ENCODE results near the gene KCNK5.

The KCNK5 gene

DNA sequence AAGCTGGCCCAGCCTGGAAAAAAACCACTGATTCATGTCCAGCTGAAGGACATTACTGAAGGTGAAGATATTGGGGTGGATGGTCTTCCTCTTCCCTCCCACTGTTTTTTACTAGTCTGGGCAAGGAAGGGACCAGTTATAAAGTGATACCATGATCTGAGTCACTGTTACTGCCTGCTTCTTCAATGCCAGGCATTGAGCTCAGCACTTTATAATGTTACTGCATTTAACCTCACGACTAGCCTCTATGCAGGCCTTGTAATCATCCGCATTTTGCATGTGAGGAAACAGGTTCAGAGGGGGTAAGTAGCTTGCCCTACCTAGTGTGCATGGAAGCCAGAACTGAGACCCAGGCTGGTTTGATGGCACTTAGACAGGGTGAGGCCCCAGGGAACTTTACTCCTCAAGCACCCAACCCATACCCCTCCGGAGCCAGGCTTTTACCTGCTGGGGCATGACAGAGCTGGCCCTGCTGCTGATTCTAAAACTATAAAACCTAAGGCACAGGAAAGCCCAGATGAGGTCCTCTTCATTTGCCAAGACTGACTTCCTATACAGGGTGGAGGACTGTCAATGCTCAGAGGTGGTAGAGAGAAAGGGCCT lies 11.0 kb upstream of the KCNK5 start:
- peaks cover 7% of the 10 kb centered on the region for H3K4me1 ChIP-seq (ENCODE audit: insufficient read depth, low read length)
- H3K9ac ChIP-seq (ENCODE audit: low read depth, low read length) = no peak overlapping the region
- no peaks in the 10 kb centered on the region for H3K27me3 ChIP-seq (ENCODE audit: insufficient read depth, low read length)
- H3K36me3 ChIP-seq (ENCODE audit: insufficient read depth, low read length) = no peaks in the 10 kb centered on the region
- 96% methylated on average over 3 of the region's 3 CpGs for WGBS
- no peak overlapping the region for H3K27ac ChIP-seq (ENCODE audit: low read depth, low read length)
- H3K9me3 ChIP-seq (ENCODE audit: insufficient read depth, low read depth, low read length) = no peaks in the 10 kb centered on the region
- no peak overlapping the region for H3K4me3 ChIP-seq (ENCODE audit: low read length)

DNA sequence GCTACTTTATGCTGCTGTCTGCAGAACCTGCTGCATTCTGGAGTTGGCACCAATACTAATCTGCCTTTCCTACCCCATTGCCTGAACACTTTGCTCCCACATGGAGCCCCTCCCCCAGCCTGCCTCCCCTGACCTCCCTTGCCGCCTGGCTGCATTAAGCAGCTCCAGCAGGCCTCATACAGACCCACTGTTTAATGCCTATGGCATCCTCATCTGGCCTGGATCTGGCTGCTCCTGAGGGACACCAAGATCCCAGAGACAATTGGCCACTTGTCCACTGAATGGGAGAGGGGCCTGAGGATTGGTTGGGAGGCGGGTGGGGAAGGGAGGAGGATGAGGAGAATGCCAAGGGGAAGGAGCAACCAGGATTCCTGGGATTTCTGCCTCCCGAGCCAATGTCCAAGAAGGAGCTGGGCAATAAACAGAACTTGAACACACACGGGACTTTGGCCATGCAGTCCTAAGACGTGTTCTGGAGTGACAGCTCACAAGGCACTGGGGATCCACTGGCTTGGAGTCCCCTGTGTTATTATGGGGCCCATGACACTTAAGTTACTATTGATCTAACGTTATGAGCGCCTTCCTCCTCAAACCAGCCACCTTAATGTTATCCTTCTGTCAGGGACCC lies 10.4 kb upstream of the KCNK5 start:
- H3K4me3 ChIP-seq (ENCODE audit: low read length) = no peak overlapping the region
- 92% methylated on average over 6 of the region's 7 CpGs for WGBS
- no peaks in the 10 kb centered on the region for H3K27me3 ChIP-seq (ENCODE audit: insufficient read depth, low read length)
- no peak overlapping the region for H3K9ac ChIP-seq (ENCODE audit: low read depth, low read length)
- no peaks in the 10 kb centered on the region for H3K36me3 ChIP-seq (ENCODE audit: insufficient read depth, low read length)
- no peak overlapping the region for H3K27ac ChIP-seq (ENCODE audit: low read depth, low read length)
- no peaks in the 10 kb centered on the region for H3K9me3 ChIP-seq (ENCODE audit: insufficient read depth, low read depth, low read length)
- peaks cover 7% of the 10 kb centered on the region for H3K4me1 ChIP-seq (ENCODE audit: insufficient read depth, low read length)

- H3K9ac ChIP-seq (ENCODE audit: low read depth, low read length) = no peak overlapping the region
- no peak overlapping the region for H3K27ac ChIP-seq (ENCODE audit: low read depth, low read length)
- no peak overlapping the region for H3K4me3 ChIP-seq (ENCODE audit: low read length)
- no peaks in the 10 kb centered on the region for H3K27me3 ChIP-seq (ENCODE audit: insufficient read depth, low read length)
- peaks cover 16% of the 10 kb centered on the region for H3K4me1 ChIP-seq (ENCODE audit: insufficient read depth, low read length)
- WGBS = 87% methylated on average over 2 of the region's 3 CpGs
- H3K36me3 ChIP-seq (ENCODE audit: insufficient read depth, low read length) = no peaks in the 10 kb centered on the region
- no peaks in the 10 kb centered on the region for H3K9me3 ChIP-seq (ENCODE audit: insufficient read depth, low read depth, low read length)
Observed at GRCh38 chr6:39236742-39237141, 7.5 kb upstream of the KCNK5 start.

DNA sequence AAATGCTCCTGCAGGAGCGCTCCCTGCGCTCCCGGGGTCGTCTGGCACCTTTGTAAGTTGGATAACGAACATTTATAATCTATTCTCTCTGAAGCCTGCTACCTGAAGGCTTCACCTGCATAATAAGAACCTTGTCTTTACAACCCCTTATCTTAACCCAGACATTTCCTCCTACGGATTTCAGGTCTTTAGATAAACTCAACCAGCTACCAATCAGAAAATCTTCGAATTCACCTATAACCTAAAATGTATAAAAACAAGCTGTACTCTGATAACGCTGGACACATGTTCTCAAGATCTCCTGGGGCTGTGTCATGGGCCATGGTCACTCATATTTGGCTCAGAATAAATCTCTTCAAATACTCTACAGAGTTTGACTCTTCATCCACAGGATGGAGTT lies 4.1 kb upstream of the KCNK5 start:
- H3K27me3 ChIP-seq (ENCODE audit: insufficient read depth, low read length) = peaks cover 5% of the 10 kb centered on the region; the same call in 1 of the 2 replicates
- no peaks in the 10 kb centered on the region for H3K9me3 ChIP-seq (ENCODE audit: insufficient read depth, low read depth, low read length)
- H3K36me3 ChIP-seq (ENCODE audit: insufficient read depth, low read length) = no peaks in the 10 kb centered on the region
- no peak overlapping the region for H3K27ac ChIP-seq (ENCODE audit: low read depth, low read length)
- no peak overlapping the region for H3K4me3 ChIP-seq (ENCODE audit: low read length)
- peaks cover 26% of the 10 kb centered on the region for H3K4me1 ChIP-seq (ENCODE audit: insufficient read depth, low read length)
- no peak overlapping the region for H3K9ac ChIP-seq (ENCODE audit: low read depth, low read length)
- WGBS = 88% methylated on average over 8 of the region's 8 CpGs

DNA sequence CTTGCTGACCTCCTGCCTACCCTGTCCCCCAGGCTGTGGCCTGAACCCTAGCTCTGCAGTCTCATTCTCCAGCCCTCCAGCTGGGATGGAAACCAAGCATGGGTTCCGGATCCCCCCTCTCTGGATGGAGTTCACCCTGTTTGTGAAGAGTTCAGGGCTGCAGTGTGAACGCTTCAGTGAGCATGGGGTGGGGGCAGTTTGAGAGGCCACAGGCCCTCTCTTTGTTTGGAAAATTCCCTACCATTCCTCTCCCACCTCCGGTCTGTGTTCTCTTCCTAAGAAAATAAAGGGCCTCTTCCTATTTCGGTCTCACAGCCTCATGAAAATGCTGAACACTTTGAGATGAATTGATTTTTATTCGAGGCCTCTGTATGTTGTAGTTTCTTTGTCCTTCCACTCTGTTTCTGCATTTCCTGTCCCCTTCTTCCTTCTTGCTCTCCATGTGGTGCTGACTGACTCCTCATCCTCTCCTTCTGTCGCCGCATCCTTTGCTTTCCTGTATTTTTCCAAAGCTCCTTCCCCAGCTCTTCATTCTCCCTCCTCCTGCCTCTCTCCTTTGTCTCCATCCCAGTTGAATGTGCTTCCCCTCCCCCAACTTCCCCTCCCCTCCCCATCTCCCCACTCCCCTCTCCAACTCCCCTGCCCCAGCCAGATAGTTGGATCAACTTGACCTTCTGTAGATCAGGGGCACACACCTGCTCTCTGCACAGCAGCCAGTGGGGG lies 2.4 kb upstream of the KCNK5 start:
- no peaks in the 10 kb centered on the region for H3K9me3 ChIP-seq (ENCODE audit: insufficient read depth, low read depth, low read length)
- peaks cover 40% of the 10 kb centered on the region for H3K4me1 ChIP-seq (ENCODE audit: insufficient read depth, low read length)
- peaks cover 17% of the 10 kb centered on the region; the same call in 1 of the 2 replicates for H3K27me3 ChIP-seq (ENCODE audit: insufficient read depth, low read length)
- H3K27ac ChIP-seq (ENCODE audit: low read depth, low read length) = peak overlapping the region; percentile 79
- 0 out of 2 replicates have a peak, but pooled peaks cover 3% of the 10 kb centered on the region for H3K36me3 ChIP-seq (ENCODE audit: insufficient read depth, low read length)
- no peak overlapping the region for H3K4me3 ChIP-seq (ENCODE audit: low read length)
- WGBS = 36% methylated on average over 7 of the region's 7 CpGs
- H3K9ac ChIP-seq (ENCODE audit: low read depth, low read length) = peak overlapping the region; percentile 53

DNA sequence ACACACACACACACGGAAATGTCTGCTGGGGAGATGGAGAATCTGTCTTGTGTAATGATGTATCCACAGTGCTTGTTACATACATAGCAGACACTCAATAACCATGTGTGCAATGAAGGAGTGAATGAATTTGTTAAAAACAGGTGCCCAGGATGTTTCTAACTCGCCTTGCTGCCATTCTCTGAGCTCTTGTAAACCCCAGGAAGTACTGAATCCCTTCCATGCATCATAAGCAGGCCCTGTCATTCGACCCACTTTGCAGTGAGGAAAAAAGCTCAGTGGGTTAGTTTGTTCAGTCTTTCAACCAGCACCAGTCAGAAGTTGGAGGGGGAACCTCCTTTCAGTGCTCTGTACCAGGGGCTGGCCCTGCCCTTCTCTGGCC lies 1.4 kb upstream of the KCNK5 start:
- WGBS = 76% methylated on average over 2 of the region's 3 CpGs
- H3K9ac ChIP-seq (ENCODE audit: low read depth, low read length) = no peak overlapping the region
- peaks cover 17% of the 10 kb centered on the region; the same call in 1 of the 2 replicates for H3K27me3 ChIP-seq (ENCODE audit: insufficient read depth, low read length)
- H3K9me3 ChIP-seq (ENCODE audit: insufficient read depth, low read depth, low read length) = no peaks in the 10 kb centered on the region
- H3K27ac ChIP-seq (ENCODE audit: low read depth, low read length) = no peak overlapping the region
- H3K4me1 ChIP-seq (ENCODE audit: insufficient read depth, low read length) = peaks cover 50% of the 10 kb centered on the region
- H3K36me3 ChIP-seq (ENCODE audit: insufficient read depth, low read length) = peaks cover 6% of the 10 kb centered on the region; the same call in 1 of the 2 replicates
- no peak overlapping the region for H3K4me3 ChIP-seq (ENCODE audit: low read length)

DNA sequence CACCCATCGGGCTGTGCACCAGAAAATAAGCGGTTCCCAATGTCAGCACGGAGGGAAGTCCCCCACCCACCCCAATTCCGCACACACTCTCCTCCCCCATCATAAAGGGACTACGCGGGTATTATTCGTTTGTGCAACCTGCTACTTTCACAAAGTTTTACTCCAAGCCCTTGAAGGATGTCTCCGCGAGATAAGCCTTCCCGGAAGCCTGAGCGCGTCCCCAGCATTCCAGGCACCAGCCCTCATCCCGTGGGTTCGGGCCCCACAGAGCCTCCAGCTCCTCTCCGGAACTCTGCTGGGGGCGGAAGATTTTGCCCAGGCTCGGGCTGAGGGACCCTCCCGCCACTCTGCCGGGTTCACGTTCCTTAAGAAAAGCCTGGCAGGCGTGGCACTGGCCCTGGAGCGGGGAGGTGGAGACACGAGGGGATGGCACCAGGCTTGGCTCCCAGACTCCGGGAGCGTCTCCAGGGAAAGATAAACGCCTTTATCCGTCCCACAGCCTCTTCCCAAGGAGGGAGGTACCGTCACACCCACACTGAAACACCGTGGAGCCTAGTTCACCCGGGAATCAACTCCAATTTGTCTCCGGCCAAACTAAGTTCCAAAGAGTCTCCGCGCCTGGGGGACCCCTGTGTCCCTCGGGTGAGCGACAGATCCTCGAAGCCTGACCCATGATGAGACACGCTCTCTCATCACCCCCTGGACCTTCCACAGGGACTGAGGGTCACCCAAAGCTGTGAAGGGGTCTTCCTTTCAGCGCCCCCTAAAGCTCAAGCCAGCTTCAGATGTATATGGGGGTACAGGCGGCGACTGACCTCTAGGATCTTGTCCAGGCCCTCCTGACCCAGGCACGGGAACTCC lies 934 bp downstream of the KCNK5 start:
- Histone ChIP-seq H3K27me3 (ENCODE audit: insufficient read depth, low read length) (peaks cover 17% of the 10 kb centered on the region; the same call in 1 of the 2 replicates), H3K9ac (ENCODE audit: low read depth, low read length) (peak overlapping the region; percentile 81), H3K4me1 (ENCODE audit: insufficient read depth, low read length) (peaks cover 72% of the 10 kb centered on the region), H3K9me3 (ENCODE audit: insufficient read depth, low read depth, low read length) (no peaks in the 10 kb centered on the region), H3K27ac (ENCODE audit: low read depth, low read length) (no peak overlapping the region), H3K4me3 (ENCODE audit: low read length) (peak overlapping the region; percentile 69), H3K36me3 (ENCODE audit: insufficient read depth, low read length) (peaks cover 6% of the 10 kb centered on the region; the same call in 1 of the 2 replicates)
- 29% methylated on average over 41 of the region's 41 CpGs for WGBS

DNA sequence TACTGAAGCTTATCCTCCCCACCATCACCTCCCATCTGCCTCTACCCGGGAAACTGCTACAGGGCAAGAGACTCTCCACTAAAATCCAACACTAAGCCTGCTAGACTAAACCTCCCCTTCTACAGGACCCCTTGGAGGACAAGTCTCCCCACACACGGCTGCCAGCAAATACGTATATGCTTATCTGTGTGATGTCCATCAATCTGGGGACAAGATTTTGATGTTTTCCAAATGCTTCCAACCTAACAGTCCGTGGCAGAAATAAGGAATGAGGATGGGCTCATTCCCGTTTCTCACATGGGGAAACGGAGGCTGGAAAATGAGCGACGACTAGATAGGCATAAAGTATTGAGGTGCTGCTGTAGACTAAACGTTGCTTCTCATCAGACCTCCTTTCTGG lies 1.8 kb downstream of the KCNK5 start:
- Histone ChIP-seq H3K36me3 (ENCODE audit: insufficient read depth, low read length) (peaks cover 6% of the 10 kb centered on the region; the same call in 1 of the 2 replicates), H3K27ac (ENCODE audit: low read depth, low read length) (no peak overlapping the region), H3K4me1 (ENCODE audit: insufficient read depth, low read length) (peaks cover 69% of the 10 kb centered on the region), H3K27me3 (ENCODE audit: insufficient read depth, low read length) (peaks cover 17% of the 10 kb centered on the region; the same call in 1 of the 2 replicates), H3K4me3 (ENCODE audit: low read length) (peak overlapping the region; percentile 69), H3K9ac (ENCODE audit: low read depth, low read length) (no peak overlapping the region), H3K9me3 (ENCODE audit: insufficient read depth, low read depth, low read length) (no peaks in the 10 kb centered on the region)
- WGBS = 80% methylated on average over 9 of the region's 9 CpGs

- Histone ChIP-seq H3K36me3 (ENCODE audit: insufficient read depth, low read length) (peaks cover 6% of the 10 kb centered on the region; the same call in 1 of the 2 replicates), H3K9me3 (ENCODE audit: insufficient read depth, low read depth, low read length) (no peaks in the 10 kb centered on the region), H3K27me3 (ENCODE audit: insufficient read depth, low read length) (peaks cover 17% of the 10 kb centered on the region; the same call in 1 of the 2 replicates), H3K9ac (ENCODE audit: low read depth, low read length) (no peak overlapping the region), H3K4me3 (ENCODE audit: low read length) (peak overlapping the region; percentile 69), H3K4me1 (ENCODE audit: insufficient read depth, low read length) (peaks cover 64% of the 10 kb centered on the region), H3K27ac (ENCODE audit: low read depth, low read length) (no peak overlapping the region)
- whole genome bisulfite sequencing = 68% methylated on average over 9 of the region's 10 CpGs
Observed at GRCh38 chr6:39226639-39227329, 2.5 kb downstream of the KCNK5 start.

DNA sequence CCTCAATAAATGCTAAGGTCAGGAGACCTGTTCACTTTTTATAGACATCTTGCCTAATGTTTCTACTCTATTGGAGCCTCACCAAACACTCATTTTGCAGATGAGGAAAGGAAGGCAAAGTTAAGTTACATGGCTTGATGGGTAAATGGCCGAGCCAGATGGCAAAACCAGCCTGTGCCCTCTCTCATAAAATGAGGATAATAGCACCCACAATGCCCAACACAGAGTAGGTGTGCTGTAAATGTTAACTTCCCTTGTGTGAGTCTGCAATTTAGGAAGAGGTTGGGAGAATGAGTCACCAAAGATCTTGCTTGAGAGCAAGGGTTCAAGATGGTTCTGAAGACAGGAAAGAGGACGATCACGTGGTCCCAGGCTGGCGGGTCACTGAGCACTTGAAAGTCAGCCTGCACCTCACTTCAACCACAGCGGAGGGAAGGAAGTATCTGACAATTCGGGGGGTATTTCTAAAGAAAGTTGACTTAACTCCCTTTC lies 3.3 kb downstream of the KCNK5 start:
- H3K4me3 ChIP-seq (ENCODE audit: low read length) = peak overlapping the region; percentile 16

More for the DNA sequence above, 3.3 kb downstream of the KCNK5 start:
- peaks cover 17% of the 10 kb centered on the region; the same call in 1 of the 2 replicates for H3K27me3 ChIP-seq (ENCODE audit: insufficient read depth, low read length)
- peaks cover 6% of the 10 kb centered on the region; the same call in 1 of the 2 replicates for H3K36me3 ChIP-seq (ENCODE audit: insufficient read depth, low read length)
- H3K9me3 ChIP-seq (ENCODE audit: insufficient read depth, low read depth, low read length) = no peaks in the 10 kb centered on the region
- H3K9ac ChIP-seq (ENCODE audit: low read depth, low read length) = no peak overlapping the region
- peaks cover 56% of the 10 kb centered on the region for H3K4me1 ChIP-seq (ENCODE audit: insufficient read depth, low read length)
- H3K27ac ChIP-seq (ENCODE audit: low read depth, low read length) = no peak overlapping the region
- 71% methylated on average over 6 of the region's 6 CpGs for WGBS

Data from HUES64 (cell line).